Neutrophil (primary cell): Measurements from ENCODE around the gene TMEM74B.
A peak's percentile ranks its signal among the peaks of the same experiment; 100 is the strongest.

ENCODE experiments used
- H3K27ac ChIP-seq: fragments of 200-600 bp; sonication (generic); 2 replicates; pipeline ENCODE4 v1.5.1; 2016; ENCODE audit warnings: mild to moderate bottlenecking, moderate library complexity
- H3K27me3 ChIP-seq: fragments of 200-600 bp; sonication (generic); 2 replicates; pipeline ENCODE4 v1.6.0; 2016; ENCODE audit warnings: mild to moderate bottlenecking
- H3K36me3 ChIP-seq: fragments of 200-600 bp; sonication (generic); 2 replicates; pipeline ENCODE4 v1.5.1; 2017
- H3K4me1 ChIP-seq, 2 experiments: fragments of 200-600 bp in 1 of 2; sonication (generic) in 1 of 2; 1 replicate in 1 of 2; 2 replicates in 1 of 2; pipeline versions ENCODE4 v1.5.1 to v1.6.1; 2013 to 2016; ENCODE audit warnings: low read depth in 1 of 2, low read length in 1 of 2, mild to moderate bottlenecking in 1 of 2, moderate library complexity in 1 of 2; ENCODE audit not compliant: control insufficient read depth in 1 of 2, insufficient read depth in 1 of 2
- H3K4me3 ChIP-seq, 2 experiments: fragments of 200-600 bp in 1 of 2; sonication (generic) in 1 of 2; 1 replicate in 1 of 2; 2 replicates in 1 of 2; pipeline ENCODE4 v1.5.1; 2013 to 2016; ENCODE audit warnings: low read depth in 1 of 2, low read length in 1 of 2, mild to moderate bottlenecking in 1 of 2, moderate library complexity in 1 of 2
- H3K9me3 ChIP-seq: fragments of 200-600 bp; sonication (generic); 2 replicates; pipeline ENCODE4 v1.5.1; 2016
- TF ChIP-seq, protein P1 (sequence below): fragments of 200-600 bp; sonication (generic); IDR thresholded peaks from 2 replicates; pipeline ENCODE4 v1.5.1; 2016; ENCODE audit warnings: antibody characterized with exemption

Gene TMEM74B

DNA sequence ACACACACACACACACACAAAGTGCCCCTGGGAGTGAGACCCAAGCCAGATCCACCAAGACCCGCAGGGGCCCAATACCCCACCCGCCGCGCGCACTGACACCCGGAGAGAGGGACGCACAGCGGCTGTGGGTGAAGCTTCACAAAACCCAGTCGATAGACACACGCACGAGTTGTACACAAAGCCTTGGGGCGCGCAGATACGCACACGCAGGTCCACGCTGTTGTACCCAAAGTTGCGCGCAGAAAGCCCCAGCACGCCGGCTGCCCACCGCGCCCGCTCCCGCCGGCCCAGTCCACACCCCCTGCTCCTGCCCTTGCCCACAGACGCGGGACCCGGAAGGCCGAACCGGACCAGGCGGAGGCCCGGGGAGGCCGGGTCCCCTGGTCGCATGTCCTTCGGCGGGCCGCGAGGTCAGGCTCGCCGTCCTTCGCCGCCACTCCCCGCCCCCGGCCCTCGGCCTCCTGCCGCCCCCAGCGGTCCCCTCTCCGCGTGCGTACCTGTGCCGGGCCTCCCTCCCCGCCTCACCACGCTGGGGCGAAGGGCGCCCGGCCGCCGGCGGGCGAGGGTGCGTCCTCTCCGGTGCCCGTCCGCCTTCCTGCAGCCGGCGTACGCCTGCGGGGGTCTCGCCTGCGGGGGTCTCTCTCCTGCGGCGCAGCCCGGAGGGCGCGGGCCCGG, at the start of gene TMEM74B:
Gene TMEM74B, minus strand, starts transcription at position 344 of the 678 bp plus-strand sequence. CDS start 1,180 bp downstream, outside the sequence.
- Histone ChIP-seq H3K27me3 (peaks cover 78% of the 10 kb centered on the region), H3K4me3 (peak within 1 kb of the TSS in 1 of 2 experiments; percentile 4), H3K27ac (no peak within 1 kb of the TSS), H3K9me3 (no peaks in the 10 kb centered on the region), H3K36me3 (peaks cover 3% of the 10 kb centered on the region), H3K4me1 (peaks cover 0 to 5% of the 10 kb centered on the region in 2 experiments)
- TF ChIP-seq, protein P1, sequence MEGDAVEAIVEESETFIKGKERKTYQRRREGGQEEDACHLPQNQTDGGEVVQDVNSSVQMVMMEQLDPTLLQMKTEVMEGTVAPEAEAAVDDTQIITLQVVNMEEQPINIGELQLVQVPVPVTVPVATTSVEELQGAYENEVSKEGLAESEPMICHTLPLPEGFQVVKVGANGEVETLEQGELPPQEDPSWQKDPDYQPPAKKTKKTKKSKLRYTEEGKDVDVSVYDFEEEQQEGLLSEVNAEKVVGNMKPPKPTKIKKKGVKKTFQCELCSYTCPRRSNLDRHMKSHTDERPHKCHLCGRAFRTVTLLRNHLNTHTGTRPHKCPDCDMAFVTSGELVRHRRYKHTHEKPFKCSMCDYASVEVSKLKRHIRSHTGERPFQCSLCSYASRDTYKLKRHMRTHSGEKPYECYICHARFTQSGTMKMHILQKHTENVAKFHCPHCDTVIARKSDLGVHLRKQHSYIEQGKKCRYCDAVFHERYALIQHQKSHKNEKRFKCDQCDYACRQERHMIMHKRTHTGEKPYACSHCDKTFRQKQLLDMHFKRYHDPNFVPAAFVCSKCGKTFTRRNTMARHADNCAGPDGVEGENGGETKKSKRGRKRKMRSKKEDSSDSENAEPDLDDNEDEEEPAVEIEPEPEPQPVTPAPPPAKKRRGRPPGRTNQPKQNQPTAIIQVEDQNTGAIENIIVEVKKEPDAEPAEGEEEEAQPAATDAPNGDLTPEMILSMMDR = no peak

GRCh38 chr20:1232286-1233111, 47.7 kb upstream of the TMEM74B start:
- no peaks in the 10 kb centered on the region for H3K36me3 ChIP-seq
- TF ChIP-seq, protein P1 = no peak
- no peaks in the 10 kb centered on the region for H3K4me1 ChIP-seq
- no peaks in the 10 kb centered on the region for H3K9me3 ChIP-seq
- H3K27ac ChIP-seq = no peak overlapping the region
- no peak overlapping the region for H3K4me3 ChIP-seq
- H3K27me3 ChIP-seq = peaks cover 100% of the 10 kb centered on the region

- H3K4me3 ChIP-seq = no peak overlapping the region
- peaks cover 5 to 14% of the 10 kb centered on the region in 2 experiments for H3K4me1 ChIP-seq
- H3K9me3 ChIP-seq = no peaks in the 10 kb centered on the region
- TF ChIP-seq, protein P1 = no peak
- peaks cover 100% of the 10 kb centered on the region for H3K27me3 ChIP-seq
- no peaks in the 10 kb centered on the region for H3K36me3 ChIP-seq
- H3K27ac ChIP-seq = no peak overlapping the region
Observed at GRCh38 chr20:1229541-1229940, 44.8 kb upstream of the TMEM74B start.

GRCh38 chr20:1225783-1226654, 41.2 kb upstream of the TMEM74B start, which contains the start of gene RAD21L1:
TSS of gene RAD21L1 (plus strand) at chr20:1226044. CDS start at chr20:1228454, 2,410 bp downstream.
- Histone ChIP-seq H3K36me3 (no peaks in the 10 kb centered on the region), H3K27ac (no peak within 1 kb of the TSS), H3K9me3 (no peaks in the 10 kb centered on the region), H3K27me3 (peaks cover 81% of the 10 kb centered on the region), H3K4me1 (peaks cover 5 to 14% of the 10 kb centered on the region in 2 experiments), H3K4me3 (peak within 1 kb of the TSS; percentile 50 to 62)
- TF ChIP-seq, protein P1 = no peak

GRCh38 chr20:1225263-1225782, 40.5 kb upstream of the TMEM74B start:
- H3K4me1 ChIP-seq = peaks cover 5 to 14% of the 10 kb centered on the region in 2 experiments

More at GRCh38 chr20:1225263-1225782, 40.5 kb upstream of the TMEM74B start:
- H3K27me3 ChIP-seq = peaks cover 74% of the 10 kb centered on the region
- no peak overlapping the region for H3K4me3 ChIP-seq
- H3K9me3 ChIP-seq = no peaks in the 10 kb centered on the region
- H3K27ac ChIP-seq = no peak overlapping the region
- TF ChIP-seq, protein P1 = no peak
- no peaks in the 10 kb centered on the region for H3K36me3 ChIP-seq
